Measurements from ENCODE around the gene CTNNA3. TPM values are rescaled to one million over a fixed set of nuclear protein-coding genes. Genes with fewer than 3 reads are reported as not detected.

CTNNA3 gene
- total RNA-seq, 1 donor from 2014 or later: not detected

DNA sequence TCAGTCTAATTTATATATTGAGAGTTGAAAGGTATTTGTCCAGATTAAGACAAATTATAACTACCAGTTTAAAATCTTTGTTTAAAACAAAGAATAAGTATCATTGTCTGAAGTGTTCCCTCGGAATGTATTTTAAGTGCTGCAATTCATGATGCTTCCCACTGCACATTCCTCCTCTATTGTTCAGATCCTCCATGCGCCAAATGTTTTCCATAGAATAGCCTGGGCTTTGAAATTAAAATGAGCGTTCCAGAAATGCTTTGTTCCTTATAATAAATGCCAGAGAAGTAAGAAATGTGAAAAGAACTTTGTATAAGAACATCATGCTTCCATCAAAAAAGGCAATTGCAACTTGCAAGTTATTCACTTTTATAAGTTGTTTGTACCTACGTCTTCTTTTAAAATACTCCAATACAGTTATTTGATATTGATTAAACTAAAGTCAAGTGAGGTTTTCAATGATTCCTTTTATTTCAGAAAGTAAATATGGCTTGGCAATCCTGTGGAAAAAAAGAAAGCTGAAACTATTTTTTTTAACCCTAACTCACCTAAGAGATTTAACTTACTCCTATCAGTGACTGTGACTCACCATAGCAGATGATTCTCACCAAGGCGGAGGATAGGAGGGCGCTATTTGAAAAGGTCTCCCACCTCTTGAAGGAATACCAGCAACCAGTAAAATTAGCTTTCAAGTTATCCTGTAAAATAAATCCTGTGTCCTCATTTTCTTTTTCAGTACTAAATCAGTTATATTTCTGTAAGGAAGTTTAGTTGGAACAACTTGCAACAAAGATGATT, 85.8 kb downstream of the CTNNA3 start:
- H3K27me3 Mint-ChIP-seq (ENCODE audit: insufficient read depth): peaks cover 12% of the 10 kb centered on the region
- H3K27ac Mint-ChIP-seq: no peak overlapping the region
- H3K36me3 Mint-ChIP-seq (ENCODE audit: low read depth): no peaks in the 10 kb centered on the region
- peaks cover 38% of the 10 kb centered on the region for H3K4me1 Mint-ChIP-seq (ENCODE audit: low read depth)
- H3K9me3 Mint-ChIP-seq: no peaks in the 10 kb centered on the region
- DNase-seq (ENCODE audit: low spot score): no peak
- intact Hi-C loops (cut with micrococcal nuclease): no loop called here
- H3K4me3 Mint-ChIP-seq: no peak overlapping the region

DNA sequence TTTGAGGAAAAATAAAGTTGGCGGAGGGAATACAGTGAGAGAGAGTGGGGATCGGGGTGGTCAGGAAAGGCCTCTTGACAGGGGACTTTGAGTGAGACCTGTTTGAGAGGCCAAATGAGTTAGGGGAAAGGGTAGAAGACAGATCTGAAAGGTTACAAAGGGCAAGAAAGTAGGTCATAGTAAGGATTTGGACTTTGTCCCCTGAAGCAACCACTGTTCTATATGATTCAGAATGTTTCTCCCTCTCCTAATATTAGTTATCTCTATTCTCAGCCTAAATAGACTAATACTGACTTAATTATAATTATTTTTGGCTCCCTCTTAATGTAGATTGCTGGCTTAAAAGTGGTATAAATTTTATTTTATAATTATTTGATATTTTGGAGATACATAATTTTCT, 88.0 kb downstream of the CTNNA3 start:
- no peaks in the 10 kb centered on the region for H3K36me3 Mint-ChIP-seq (ENCODE audit: low read depth)
- H3K9me3 Mint-ChIP-seq: no peaks in the 10 kb centered on the region
- intact Hi-C loops (cut with micrococcal nuclease): no loop called here
- peaks cover 14% of the 10 kb centered on the region for H3K27me3 Mint-ChIP-seq (ENCODE audit: insufficient read depth)
- no peak for DNase-seq (ENCODE audit: low spot score)
- H3K4me1 Mint-ChIP-seq (ENCODE audit: low read depth): peaks cover 30% of the 10 kb centered on the region
- no peak overlapping the region for H3K27ac Mint-ChIP-seq
- no peak overlapping the region for H3K4me3 Mint-ChIP-seq

DNA sequence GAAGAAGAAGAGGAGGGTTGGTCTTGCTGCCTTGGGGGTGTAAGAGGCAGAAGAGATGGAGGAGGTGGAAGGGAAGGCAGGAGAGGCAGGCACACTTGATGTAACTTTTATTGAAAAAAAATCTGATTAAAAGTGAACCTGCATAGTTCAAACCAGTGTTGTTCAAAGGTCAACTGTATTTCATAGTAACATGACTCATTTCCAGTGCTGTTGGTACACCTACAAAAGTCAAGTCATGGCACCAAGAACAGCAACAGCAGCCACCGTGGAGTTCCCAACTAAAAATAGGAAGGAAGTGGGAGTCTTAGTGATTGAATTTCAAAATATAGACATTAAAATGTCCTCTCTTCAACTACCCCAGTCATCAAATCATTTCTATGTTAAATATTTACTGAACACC, 88.5 kb downstream of the CTNNA3 start:
- Mint-ChIP-seq H3K4me3 (peak overlapping the region; percentile 17), H3K27ac (no peak overlapping the region), H3K4me1 (ENCODE audit: low read depth) (peaks cover 25% of the 10 kb centered on the region), H3K36me3 (ENCODE audit: low read depth) (no peaks in the 10 kb centered on the region), H3K27me3 (ENCODE audit: insufficient read depth) (peaks cover 14% of the 10 kb centered on the region), H3K9me3 (no peaks in the 10 kb centered on the region)
- DNase-seq (ENCODE audit: low spot score): no peak
- intact Hi-C loops (cut with micrococcal nuclease): no loop called here

DNA sequence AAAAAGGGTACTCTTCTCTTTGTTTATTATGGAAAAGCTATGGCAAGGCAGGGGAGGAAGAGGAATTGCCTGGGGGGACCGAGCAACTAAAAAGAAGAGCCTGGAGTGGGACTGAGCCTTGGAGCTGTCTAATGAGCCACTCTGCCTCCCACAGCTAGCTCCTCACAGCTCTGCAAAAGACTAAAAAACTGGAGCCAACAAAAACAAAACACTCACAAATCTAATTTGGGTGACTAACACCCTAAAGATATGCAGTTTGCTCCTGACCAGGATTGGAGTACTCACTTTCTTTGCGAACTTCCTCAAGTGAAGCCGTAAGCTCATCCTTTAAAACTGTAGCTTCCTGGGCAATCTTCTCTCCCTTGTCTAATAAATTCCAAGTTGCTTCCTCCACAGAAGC, 89.4 kb downstream of the CTNNA3 start:
- peaks cover 18% of the 10 kb centered on the region for H3K4me1 Mint-ChIP-seq (ENCODE audit: low read depth)
- no peak for DNase-seq (ENCODE audit: low spot score)

DNA sequence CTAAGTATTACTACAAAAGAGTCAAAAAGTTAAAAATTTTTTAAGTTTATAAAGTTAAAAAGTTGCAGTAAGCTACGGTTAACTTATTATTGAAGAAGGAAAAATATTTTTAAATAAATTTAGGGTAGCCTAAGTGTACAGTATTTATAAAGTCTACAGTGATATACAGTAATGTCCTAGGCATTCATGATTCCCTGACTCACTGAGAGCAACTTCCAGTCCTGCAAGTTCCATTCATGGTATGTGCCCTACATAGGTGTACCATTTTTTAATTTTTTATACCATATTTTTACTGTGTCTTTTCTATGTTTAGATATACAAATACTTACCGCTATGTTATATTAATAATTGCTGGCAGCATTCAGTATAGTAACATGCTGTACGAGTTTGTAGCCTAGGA, 92.3 kb downstream of the CTNNA3 start:
- DNase-seq (ENCODE audit: low spot score): no peak
- Mint-ChIP-seq H3K4me3 (no peak overlapping the region), H3K4me1 (ENCODE audit: low read depth) (peaks cover 18% of the 10 kb centered on the region), H3K27me3 (ENCODE audit: insufficient read depth) (peaks cover 8% of the 10 kb centered on the region), H3K9me3 (no peaks in the 10 kb centered on the region), H3K36me3 (ENCODE audit: low read depth) (no peaks in the 10 kb centered on the region), H3K27ac (no peak overlapping the region)
- intact Hi-C loops (cut with micrococcal nuclease): no loop called here

More for the DNA sequence above, 89.4 kb downstream of the CTNNA3 start:
- H3K4me3 Mint-ChIP-seq: no peak overlapping the region
- H3K27me3 Mint-ChIP-seq (ENCODE audit: insufficient read depth): peaks cover 14% of the 10 kb centered on the region
- H3K27ac Mint-ChIP-seq: no peak overlapping the region
- H3K36me3 Mint-ChIP-seq (ENCODE audit: low read depth): no peaks in the 10 kb centered on the region
- no peaks in the 10 kb centered on the region for H3K9me3 Mint-ChIP-seq
- intact Hi-C loops (cut with micrococcal nuclease): no loop called here

DNA sequence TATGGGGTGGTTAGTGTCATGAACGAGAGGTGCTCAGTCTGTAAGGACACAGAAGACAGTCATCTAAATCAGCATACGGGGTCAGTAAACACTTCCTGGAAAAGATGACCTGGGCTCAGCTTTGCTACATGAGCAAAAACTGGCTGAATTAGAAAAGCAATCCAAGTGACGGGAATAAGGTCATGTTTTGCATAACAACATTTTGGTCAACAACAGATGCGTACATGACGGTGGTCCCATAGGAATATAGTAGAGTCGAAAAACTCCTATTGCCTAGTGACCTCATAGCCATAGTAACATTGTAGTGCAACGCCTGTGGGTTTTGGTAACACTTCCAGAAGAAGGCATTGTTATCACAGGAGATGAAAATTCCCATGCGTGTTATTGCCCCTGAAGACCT, 92.9 kb downstream of the CTNNA3 start:
- intact Hi-C loops (cut with micrococcal nuclease): no loop called here
- no peak overlapping the region for H3K27ac Mint-ChIP-seq
- peaks cover 8% of the 10 kb centered on the region for H3K27me3 Mint-ChIP-seq (ENCODE audit: insufficient read depth)
- peaks cover 18% of the 10 kb centered on the region for H3K4me1 Mint-ChIP-seq (ENCODE audit: low read depth)
- no peak for DNase-seq (ENCODE audit: low spot score)
- no peaks in the 10 kb centered on the region for H3K9me3 Mint-ChIP-seq
- no peak overlapping the region for H3K4me3 Mint-ChIP-seq
- no peaks in the 10 kb centered on the region for H3K36me3 Mint-ChIP-seq (ENCODE audit: low read depth)

DNA sequence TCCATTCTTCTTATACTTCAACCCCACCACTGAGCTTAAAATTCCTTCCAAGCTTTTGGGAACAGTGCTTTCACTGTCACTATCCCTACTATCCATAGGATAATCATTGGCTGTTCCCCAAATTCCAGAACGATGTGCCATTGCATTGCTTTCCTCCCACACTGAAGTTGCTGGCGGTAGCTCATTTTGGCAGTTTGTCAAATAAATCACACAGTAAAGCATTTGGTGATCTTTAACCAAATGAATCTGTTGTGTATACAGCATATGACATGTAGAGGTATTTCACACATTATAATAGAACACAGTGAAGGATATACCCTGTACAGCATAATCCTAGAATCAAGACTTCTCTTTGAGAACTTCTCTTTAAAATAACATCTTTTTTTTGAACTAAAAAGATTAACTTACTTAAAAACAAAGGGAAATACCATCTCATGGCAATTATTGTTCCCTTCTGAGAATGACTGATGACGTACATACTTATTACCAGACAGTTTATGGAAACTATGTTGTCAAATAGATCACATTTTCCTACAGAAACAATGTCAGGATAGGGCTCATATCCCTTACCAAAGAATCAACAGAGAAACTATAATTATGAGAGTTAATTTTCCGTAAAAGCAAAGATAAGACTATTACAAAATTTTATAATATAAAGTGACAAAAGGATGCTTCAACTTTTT, 93.6 kb downstream of the CTNNA3 start:
- Mint-ChIP-seq H3K36me3 (ENCODE audit: low read depth) (no peaks in the 10 kb centered on the region), H3K27me3 (ENCODE audit: insufficient read depth) (peaks cover 8% of the 10 kb centered on the region), H3K9me3 (no peaks in the 10 kb centered on the region), H3K4me3 (no peak overlapping the region), H3K4me1 (ENCODE audit: low read depth) (peaks cover 11% of the 10 kb centered on the region), H3K27ac (no peak overlapping the region)
- DNase-seq (ENCODE audit: low spot score): no peak
- intact Hi-C loops (cut with micrococcal nuclease): no loop called here

DNA sequence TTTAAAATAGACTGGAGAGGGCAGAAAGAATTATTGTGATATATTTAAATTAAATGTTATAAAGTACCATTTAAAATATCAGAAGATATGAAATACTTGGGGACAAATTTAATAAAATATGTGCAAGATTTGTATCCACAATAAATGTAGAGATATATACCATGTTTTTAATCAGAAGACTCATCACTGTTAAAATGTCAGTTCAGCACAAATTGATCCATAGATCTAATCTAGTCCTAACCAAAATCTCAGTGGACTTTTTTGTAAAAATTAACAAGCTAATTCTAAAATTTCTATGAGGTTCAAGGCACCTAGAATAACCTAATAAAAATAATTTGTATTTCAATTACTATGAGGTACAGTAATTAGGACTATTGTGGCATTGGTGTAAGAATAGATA, 96.4 kb downstream of the CTNNA3 start:
- peaks cover 9% of the 10 kb centered on the region for H3K9me3 Mint-ChIP-seq
- intact Hi-C loops (cut with micrococcal nuclease): no loop called here
- no peaks in the 10 kb centered on the region for H3K36me3 Mint-ChIP-seq (ENCODE audit: low read depth)
- no peak overlapping the region for H3K4me3 Mint-ChIP-seq
- no peak for DNase-seq (ENCODE audit: low spot score)
- no peaks in the 10 kb centered on the region for H3K4me1 Mint-ChIP-seq (ENCODE audit: low read depth)
- H3K27ac Mint-ChIP-seq: no peak overlapping the region
- peaks cover 7% of the 10 kb centered on the region for H3K27me3 Mint-ChIP-seq (ENCODE audit: insufficient read depth)

DNA sequence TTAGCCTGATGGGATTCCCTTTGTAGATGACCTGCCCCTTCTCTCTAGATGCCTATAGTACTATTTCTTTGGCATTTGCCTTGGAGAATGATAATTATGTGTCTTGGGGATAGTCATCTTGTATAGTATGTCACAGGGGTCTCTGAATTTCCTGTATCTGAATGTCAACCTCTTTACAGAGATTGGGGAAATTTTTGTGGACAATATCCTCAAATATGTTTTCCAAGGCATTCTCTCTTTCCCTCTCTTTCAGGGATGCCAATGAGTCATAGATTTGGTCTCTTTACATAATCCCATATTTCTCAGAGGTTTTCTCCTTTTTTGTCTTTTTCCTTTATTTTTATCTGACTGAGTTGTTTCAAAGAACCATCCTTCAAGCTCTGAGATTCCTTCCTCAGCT, 99.4 kb downstream of the CTNNA3 start:
- Mint-ChIP-seq H3K4me3 (no peak overlapping the region), H3K9me3 (peaks cover 17% of the 10 kb centered on the region), H3K27ac (no peak overlapping the region), H3K27me3 (ENCODE audit: insufficient read depth) (peaks cover 11% of the 10 kb centered on the region), H3K36me3 (ENCODE audit: low read depth) (no peaks in the 10 kb centered on the region), H3K4me1 (ENCODE audit: low read depth) (no peaks in the 10 kb centered on the region)
- intact Hi-C loops (cut with micrococcal nuclease): no loop called here
- no peak for DNase-seq (ENCODE audit: low spot score)

DNA sequence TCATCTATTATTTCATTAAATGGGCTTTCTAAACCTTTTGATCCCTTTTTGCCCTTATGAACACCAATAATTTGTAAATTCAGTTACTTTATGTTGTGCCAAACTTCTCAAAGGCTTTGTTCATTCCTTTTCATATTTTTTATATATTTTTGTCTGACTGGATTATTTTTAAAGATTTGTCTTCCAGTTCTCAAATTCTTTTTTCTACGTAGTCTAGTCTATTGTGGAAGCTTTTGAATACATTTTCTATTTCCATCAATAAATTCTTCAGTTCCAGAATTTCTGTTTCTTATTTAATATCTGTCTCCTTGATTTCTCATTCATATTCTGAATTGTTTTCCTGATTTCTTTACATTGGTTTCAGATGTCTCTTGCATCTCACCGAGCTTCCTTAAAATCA, 108.2 kb downstream of the CTNNA3 start:
- intact Hi-C loops (cut with micrococcal nuclease): no loop called here
- Mint-ChIP-seq H3K27me3 (ENCODE audit: insufficient read depth) (peaks cover 4% of the 10 kb centered on the region), H3K4me3 (no peak overlapping the region), H3K27ac (no peak overlapping the region), H3K9me3 (peaks cover 51% of the 10 kb centered on the region), H3K4me1 (ENCODE audit: low read depth) (no peaks in the 10 kb centered on the region), H3K36me3 (ENCODE audit: low read depth) (no peaks in the 10 kb centered on the region)
- no peak for DNase-seq (ENCODE audit: low spot score)

DNA sequence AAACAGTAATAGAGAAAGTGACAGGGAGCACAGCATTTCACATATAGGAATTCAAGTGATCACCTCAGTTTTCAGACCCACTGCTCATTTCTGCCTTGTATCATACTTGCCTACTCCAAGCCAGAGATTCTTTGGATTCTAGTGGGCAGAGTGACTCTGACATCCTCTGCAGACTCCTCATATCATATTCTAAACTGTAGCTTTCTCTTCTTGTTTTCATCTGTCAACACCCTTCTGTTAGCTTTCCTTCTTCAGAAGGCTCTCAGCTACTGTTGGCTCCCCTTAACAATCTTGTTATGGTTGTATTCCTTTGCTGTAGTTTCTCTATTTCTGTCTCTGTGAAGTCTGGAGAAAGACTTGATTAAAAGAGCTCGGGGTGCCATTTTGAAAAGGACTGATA, 120.5 kb downstream of the CTNNA3 start:
- no peaks in the 10 kb centered on the region for H3K27me3 Mint-ChIP-seq (ENCODE audit: insufficient read depth)
- intact Hi-C loops (cut with micrococcal nuclease): no loop called here
- no peaks in the 10 kb centered on the region for H3K9me3 Mint-ChIP-seq
- H3K36me3 Mint-ChIP-seq (ENCODE audit: low read depth): no peaks in the 10 kb centered on the region
- no peak overlapping the region for H3K4me3 Mint-ChIP-seq
- no peak for DNase-seq (ENCODE audit: low spot score)
- H3K4me1 Mint-ChIP-seq (ENCODE audit: low read depth): no peaks in the 10 kb centered on the region
- no peak overlapping the region for H3K27ac Mint-ChIP-seq

DNA sequence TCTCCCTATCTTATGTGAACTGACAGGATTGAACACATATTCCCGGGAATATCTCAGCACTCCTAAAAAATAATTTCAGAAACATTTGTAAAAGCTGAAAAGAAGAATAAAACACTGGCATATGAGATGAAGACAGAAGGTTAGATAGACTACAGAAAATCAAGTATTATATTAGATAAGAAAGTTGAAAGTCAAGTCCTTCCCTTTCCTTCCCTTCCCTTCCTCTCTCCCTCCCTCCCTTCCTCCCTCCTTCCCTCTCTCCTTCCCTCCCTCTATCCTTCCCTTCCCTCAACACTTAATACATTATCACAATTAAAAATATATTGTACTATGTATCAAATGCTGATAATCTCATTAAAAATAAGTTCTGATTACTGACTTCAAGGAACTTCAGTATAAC, 122.5 kb downstream of the CTNNA3 start:
- Mint-ChIP-seq H3K36me3 (ENCODE audit: low read depth) (no peaks in the 10 kb centered on the region), H3K27me3 (ENCODE audit: insufficient read depth) (no peaks in the 10 kb centered on the region), H3K4me3 (no peak overlapping the region), H3K9me3 (no peaks in the 10 kb centered on the region), H3K27ac (no peak overlapping the region), H3K4me1 (ENCODE audit: low read depth) (no peaks in the 10 kb centered on the region)
- intact Hi-C loops (cut with micrococcal nuclease): no loop called here
- DNase-seq (ENCODE audit: low spot score): no peak

DNA sequence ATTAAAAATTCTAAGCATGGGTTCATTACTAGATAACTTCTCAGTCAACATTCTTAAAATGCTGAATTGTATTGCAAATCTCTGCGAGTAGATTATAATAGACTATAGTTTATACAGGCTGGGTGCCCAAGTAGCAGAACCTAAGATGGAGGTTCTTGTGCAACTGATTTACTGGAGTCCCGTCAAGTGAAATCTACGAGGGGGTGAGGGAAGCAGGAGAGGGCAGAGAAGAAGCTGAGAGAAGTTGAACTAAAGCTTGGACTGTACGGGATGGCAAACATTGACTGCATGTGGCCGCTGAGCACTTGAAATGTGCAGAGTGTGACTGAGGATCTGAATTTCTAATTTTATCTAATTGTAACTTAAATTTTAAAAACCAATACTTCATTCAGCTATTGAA, 124.5 kb downstream of the CTNNA3 start:
- Mint-ChIP-seq H3K36me3 (ENCODE audit: low read depth) (no peaks in the 10 kb centered on the region), H3K4me3 (no peak overlapping the region), H3K27ac (no peak overlapping the region), H3K9me3 (no peaks in the 10 kb centered on the region), H3K27me3 (ENCODE audit: insufficient read depth) (no peaks in the 10 kb centered on the region), H3K4me1 (ENCODE audit: low read depth) (no peaks in the 10 kb centered on the region)
- intact Hi-C loops (cut with micrococcal nuclease): no loop called here
- DNase-seq (ENCODE audit: low spot score): no peak

Measured in activated T-helper 1 cell treated with anti-CD3 and anti-CD28 coated beads, Interleukin-12 subunit alpha, Interleukin-12 subunit beta, Interleukin-2, Interleukin-4 antibody, amounts not matched to agents 30 ng/mL and 10 ng/mL and 1 ng/mL, durations not matched to agents 14 hours and 24 hours and 36 hours (primary cell).